Measurements from ENCODE around the gene AFF4. TPM values are rescaled to one million over a fixed set of nuclear protein-coding genes. Genes with fewer than 3 reads are reported as not detected.
A peak's percentile ranks its signal among the peaks of the same experiment; 100 is the strongest.

The AFF4 gene
- total RNA-seq, 2 donors from 2014 or later, result 39.7 to 40.4 TPM

- H3K27ac Mint-ChIP-seq, result no peak overlapping the region
- H3K4me1 Mint-ChIP-seq (ENCODE audit: low read depth in 2 of 2), result peaks cover 25 to 28% of the 10 kb centered on the region in 2 donors
- no peak overlapping the region for H3K4me3 Mint-ChIP-seq
- H3K27me3 Mint-ChIP-seq, result no peaks in the 10 kb centered on the region
- H3K9me3 Mint-ChIP-seq, result no peaks in the 10 kb centered on the region
- no peak for DNase-seq (ENCODE audit: low spot score)
- H3K36me3 Mint-ChIP-seq, result no peaks in the 10 kb centered on the region
- no peak for ATAC-seq
These were observed 19.9 kb downstream of the AFF4 start for GRCh38 chr5:132943362-132944022.

- Mint-ChIP-seq H3K9me3 (no peaks in the 10 kb centered on the region), H3K36me3 (no peaks in the 10 kb centered on the region), H3K4me1 (ENCODE audit: low read depth in 2 of 2) (peaks cover 21 to 29% of the 10 kb centered on the region in 2 donors), H3K27ac (no peak overlapping the region), H3K4me3 (no peak overlapping the region), H3K27me3 (no peaks in the 10 kb centered on the region)
- DNase-seq (ENCODE audit: low spot score) (no peak), ATAC-seq (no peak)
These were observed 22.1 kb downstream of the AFF4 start for GRCh38 chr5:132941331-132941730.

GRCh38 chr5:132928062-132928407 is 35.4 kb downstream of the AFF4 start:
- Mint-ChIP-seq H3K4me3 (no peak overlapping the region), H3K36me3 (peaks cover 21% of the 10 kb centered on the region), H3K4me1 (ENCODE audit: low read depth in 2 of 2) (peaks cover 12 to 18% of the 10 kb centered on the region in 2 donors), H3K27ac (no peak overlapping the region), H3K27me3 (no peaks in the 10 kb centered on the region), H3K9me3 (no peaks in the 10 kb centered on the region)
- DNase-seq (ENCODE audit: low spot score), result no peak
- no peak for ATAC-seq

GRCh38 chr5:132927355-132928061 is 35.9 kb downstream of the AFF4 start:
- DNase-seq (ENCODE audit: low spot score) (no peak), ATAC-seq (no peak)
- peaks cover 21% of the 10 kb centered on the region for H3K36me3 Mint-ChIP-seq
- no peaks in the 10 kb centered on the region for H3K27me3 Mint-ChIP-seq
- peak overlapping the region in 1 of 2 donors; percentile 68 for H3K27ac Mint-ChIP-seq
- H3K9me3 Mint-ChIP-seq, result no peaks in the 10 kb centered on the region
- no peak overlapping the region for H3K4me3 Mint-ChIP-seq
- peaks cover 12 to 18% of the 10 kb centered on the region in 2 donors for H3K4me1 Mint-ChIP-seq (ENCODE audit: low read depth in 2 of 2)

- no peaks in the 10 kb centered on the region for H3K27me3 Mint-ChIP-seq
- no peak overlapping the region for H3K4me3 Mint-ChIP-seq
- peaks cover 21% of the 10 kb centered on the region for H3K36me3 Mint-ChIP-seq
- ATAC-seq (no peak), DNase-seq (ENCODE audit: low spot score) (no peak)
- H3K9me3 Mint-ChIP-seq, result no peaks in the 10 kb centered on the region
- peaks cover 12 to 18% of the 10 kb centered on the region in 2 donors for H3K4me1 Mint-ChIP-seq (ENCODE audit: low read depth in 2 of 2)
- no peak overlapping the region for H3K27ac Mint-ChIP-seq
These were observed 37.0 kb downstream of the AFF4 start for GRCh38 chr5:132926437-132926836.

GRCh38 chr5:132916086-132916485 is 47.3 kb downstream of the AFF4 start:
- DNase-seq (ENCODE audit: low spot score) (no peak), ATAC-seq (no peak)
- Mint-ChIP-seq H3K4me3 (no peak overlapping the region), H3K9me3 (no peaks in the 10 kb centered on the region), H3K36me3 (peaks cover 10% of the 10 kb centered on the region), H3K27me3 (no peaks in the 10 kb centered on the region), H3K27ac (no peak overlapping the region), H3K4me1 (ENCODE audit: low read depth in 2 of 2) (peaks cover 0 to 8% of the 10 kb centered on the region in 2 donors)

- Mint-ChIP-seq H3K27me3 (no peaks in the 10 kb centered on the region), H3K4me1 (ENCODE audit: low read depth in 2 of 2) (peaks cover 0 to 8% of the 10 kb centered on the region in 2 donors), H3K36me3 (peaks cover 10% of the 10 kb centered on the region), H3K4me3 (no peak overlapping the region), H3K9me3 (no peaks in the 10 kb centered on the region), H3K27ac (no peak overlapping the region)
- ATAC-seq (no peak), DNase-seq (ENCODE audit: low spot score) (no peak)
These were observed 47.8 kb downstream of the AFF4 start for GRCh38 chr5:132915681-132916080.

- no peak overlapping the region for H3K27ac Mint-ChIP-seq
- no peak for ATAC-seq
- DNase-seq (ENCODE audit: low spot score), result no peak
- H3K27me3 Mint-ChIP-seq, result no peaks in the 10 kb centered on the region
- H3K4me3 Mint-ChIP-seq, result no peak overlapping the region
- peaks cover 11% of the 10 kb centered on the region for H3K36me3 Mint-ChIP-seq
- peaks cover 25 to 27% of the 10 kb centered on the region in 2 donors for H3K4me1 Mint-ChIP-seq (ENCODE audit: low read depth in 2 of 2)
- H3K9me3 Mint-ChIP-seq, result no peaks in the 10 kb centered on the region
These were observed 53.7 kb downstream of the AFF4 start for GRCh38 chr5:132909702-132910101.

GRCh38 chr5:132907161-132907560 is 56.3 kb downstream of the AFF4 start:
- Mint-ChIP-seq H3K4me1 (ENCODE audit: low read depth in 2 of 2) (peaks cover 24 to 25% of the 10 kb centered on the region in 2 donors), H3K27ac (no peak overlapping the region), H3K27me3 (no peaks in the 10 kb centered on the region), H3K9me3 (no peaks in the 10 kb centered on the region), H3K36me3 (peaks cover 17% of the 10 kb centered on the region), H3K4me3 (no peak overlapping the region)
- ATAC-seq (no peak), DNase-seq (ENCODE audit: low spot score) (no peak)

- Mint-ChIP-seq H3K27me3 (no peaks in the 10 kb centered on the region), H3K9me3 (no peaks in the 10 kb centered on the region), H3K4me3 (no peak overlapping the region), H3K4me1 (ENCODE audit: low read depth in 2 of 2) (peaks cover 24 to 25% of the 10 kb centered on the region in 2 donors), H3K27ac (no peak overlapping the region), H3K36me3 (peaks cover 11% of the 10 kb centered on the region)
- ATAC-seq (no peak), DNase-seq (ENCODE audit: low spot score) (no peak)
These were observed 57.5 kb downstream of the AFF4 start for GRCh38 chr5:132905938-132906337.

GRCh38 chr5:132901730-132902129 is 61.7 kb downstream of the AFF4 start:
- H3K36me3 Mint-ChIP-seq, result peaks cover 10% of the 10 kb centered on the region
- peaks cover 17 to 19% of the 10 kb centered on the region in 2 donors for H3K4me1 Mint-ChIP-seq (ENCODE audit: low read depth in 2 of 2)
- DNase-seq (ENCODE audit: low spot score) (no peak), ATAC-seq (no peak)
- H3K9me3 Mint-ChIP-seq, result no peaks in the 10 kb centered on the region
- H3K27ac Mint-ChIP-seq, result no peak overlapping the region
- H3K27me3 Mint-ChIP-seq, result no peaks in the 10 kb centered on the region
- H3K4me3 Mint-ChIP-seq, result no peak overlapping the region

GRCh38 chr5:132901036-132901435 is 62.4 kb downstream of the AFF4 start:
- Mint-ChIP-seq H3K36me3 (peaks cover 17% of the 10 kb centered on the region), H3K4me1 (ENCODE audit: low read depth in 2 of 2) (peaks cover 17 to 20% of the 10 kb centered on the region in 2 donors), H3K27ac (no peak overlapping the region), H3K4me3 (no peak overlapping the region), H3K27me3 (no peaks in the 10 kb centered on the region), H3K9me3 (no peaks in the 10 kb centered on the region)
- no peak for DNase-seq (ENCODE audit: low spot score)
- no peak for ATAC-seq

- DNase-seq (ENCODE audit: low spot score) (no peak), ATAC-seq (peak in 1 of 2 donors; percentile 36)
These were observed 65.3 kb downstream of the AFF4 start for GRCh38 chr5:132898094-132898493.

GRCh38 chr5:132896685-132897084 is 66.7 kb downstream of the AFF4 start:
- ATAC-seq (peak in 1 of 2 donors; percentile 43), DNase-seq (ENCODE audit: low spot score) (no peak)
- Mint-ChIP-seq H3K36me3 (peaks cover 32% of the 10 kb centered on the region), H3K4me3 (peak overlapping the region; percentile 24), H3K27ac (peak overlapping the region; percentile 15 to 57), H3K9me3 (no peaks in the 10 kb centered on the region), H3K4me1 (ENCODE audit: low read depth in 2 of 2) (peaks cover 9 to 12% of the 10 kb centered on the region in 2 donors), H3K27me3 (no peaks in the 10 kb centered on the region)

More at GRCh38 chr5:132898094-132898493, 65.3 kb downstream of the AFF4 start:
- H3K27me3 Mint-ChIP-seq, result no peaks in the 10 kb centered on the region
- H3K4me1 Mint-ChIP-seq (ENCODE audit: low read depth in 2 of 2), result peaks cover 7 to 12% of the 10 kb centered on the region in 2 donors
- peaks cover 20% of the 10 kb centered on the region for H3K36me3 Mint-ChIP-seq
- no peak overlapping the region for H3K4me3 Mint-ChIP-seq
- no peaks in the 10 kb centered on the region for H3K9me3 Mint-ChIP-seq
- peak overlapping the region in 1 of 2 donors; percentile 27 for H3K27ac Mint-ChIP-seq

All from natural killer cell treated with Interleukin-12 subunit alpha and Interleukin-12 subunit beta and Interleukin-15 and Interleukin-18, amount 100 ng/mL, for 72 hours (primary cell).